Measurements from ENCODE around the gene PSIP1.
A peak's percentile ranks its signal among the peaks of the same experiment; 100 is the strongest.

DNA sequence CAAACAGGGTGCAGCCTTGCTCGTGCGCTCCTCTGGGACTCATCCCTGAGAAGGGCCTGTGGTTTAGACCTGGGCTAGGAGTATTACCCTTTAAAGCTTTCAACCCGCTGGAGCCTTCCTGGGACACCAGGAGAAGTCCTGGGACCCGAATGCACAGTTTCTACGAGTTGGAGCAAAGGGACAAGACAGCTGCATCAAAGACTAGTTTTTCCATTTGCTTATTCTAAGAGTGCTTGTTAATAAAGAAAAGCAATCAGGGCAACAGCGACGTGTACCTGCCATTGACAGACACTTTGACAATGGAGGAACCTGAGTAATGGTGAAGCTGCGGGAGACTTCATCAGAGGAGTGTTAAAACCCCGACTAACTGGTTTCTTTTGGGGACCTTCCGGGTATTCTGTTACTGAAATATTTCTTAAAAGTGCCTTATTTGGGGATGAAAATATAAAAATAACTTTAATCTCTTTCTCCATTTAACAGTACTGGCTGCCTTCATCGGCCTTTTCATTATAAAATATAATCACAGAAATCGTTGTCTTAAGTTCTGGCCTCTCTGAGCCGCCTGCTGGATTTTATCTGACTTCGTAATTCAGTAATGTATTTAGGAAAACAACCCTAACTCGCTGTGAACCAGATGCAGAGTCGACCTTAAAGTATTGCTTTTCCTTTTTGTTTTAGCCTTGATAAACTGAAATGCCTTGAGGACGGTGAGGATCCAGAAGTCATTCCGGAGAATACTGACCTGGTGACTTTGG is 87.4 kb downstream of the PSIP1 start:
- TF ChIP-seq, protein P1, sequence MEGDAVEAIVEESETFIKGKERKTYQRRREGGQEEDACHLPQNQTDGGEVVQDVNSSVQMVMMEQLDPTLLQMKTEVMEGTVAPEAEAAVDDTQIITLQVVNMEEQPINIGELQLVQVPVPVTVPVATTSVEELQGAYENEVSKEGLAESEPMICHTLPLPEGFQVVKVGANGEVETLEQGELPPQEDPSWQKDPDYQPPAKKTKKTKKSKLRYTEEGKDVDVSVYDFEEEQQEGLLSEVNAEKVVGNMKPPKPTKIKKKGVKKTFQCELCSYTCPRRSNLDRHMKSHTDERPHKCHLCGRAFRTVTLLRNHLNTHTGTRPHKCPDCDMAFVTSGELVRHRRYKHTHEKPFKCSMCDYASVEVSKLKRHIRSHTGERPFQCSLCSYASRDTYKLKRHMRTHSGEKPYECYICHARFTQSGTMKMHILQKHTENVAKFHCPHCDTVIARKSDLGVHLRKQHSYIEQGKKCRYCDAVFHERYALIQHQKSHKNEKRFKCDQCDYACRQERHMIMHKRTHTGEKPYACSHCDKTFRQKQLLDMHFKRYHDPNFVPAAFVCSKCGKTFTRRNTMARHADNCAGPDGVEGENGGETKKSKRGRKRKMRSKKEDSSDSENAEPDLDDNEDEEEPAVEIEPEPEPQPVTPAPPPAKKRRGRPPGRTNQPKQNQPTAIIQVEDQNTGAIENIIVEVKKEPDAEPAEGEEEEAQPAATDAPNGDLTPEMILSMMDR (conservative IDR thresholded peaks at IDR 0.05; ENCODE audit: low read length) = peak; percentile 33
- TF ChIP-seq EZH2phosphoT487 (IDR thresholded peaks at IDR 0.05; ENCODE audit: borderline replicate concordance) = no peak

Measured in Loucy (cell line).